Activated CD4-positive, alpha-beta T cell treated with anti-CD3 and anti-CD28 coated beads, Interleukin-2, amount 10 ng/mL, durations not matched to agents 24 days and 14 days (primary cell): ENCODE data around the gene C16orf82. TPM values are rescaled to one million over a fixed set of nuclear protein-coding genes. Genes with fewer than 3 reads are reported as not detected.

Source experiments
- total RNA-seq: library from RNA; stranded (reverse); gene quantifications from 2 replicates; pipeline ENCODE4 v1.2.3, GENCODE V29; 2022

The C16orf82 gene
- total RNA-seq, 1 donor from 2014 or later: not detected

Other genes starting within 250 kb of the C16orf82 start
- gene KDM8, start 136.6 kb downstream of the C16orf82 start, total RNA-seq: 11.0 and 13.6 TPM in 2 replicates
- gene NSMCE1, start 201.8 kb downstream of the C16orf82 start, total RNA-seq: 143 and 149 TPM in 2 replicates
- 345 and 375 TPM in 2 replicates for gene IL4R, start 247.0 kb downstream of the C16orf82 start, total RNA-seq